Breast epithelium (tissue), 3 donors: ENCODE measurements around the gene UMODL1.

Source experiments
- CTCF ChIP-seq, 3 donors: fragments of 450-650 bp; IDR thresholded peaks; one replicate each; pipeline ENCODE4 v1.5.1; 2016 to 2017; ENCODE audit warnings: antibody characterized with exemption in 3 of 3, mild to moderate bottlenecking in 3 of 3, moderate library complexity in 3 of 3
- POLR2A ChIP-seq: fragments of 450-650 bp; IDR thresholded peaks from one replicate; pipeline ENCODE4 v1.6.1; 2016; ENCODE audit warnings: antibody characterized with exemption, mild to moderate bottlenecking, moderate library complexity

- no peak for TF ChIP-seq POLR2A
- no peak for TF ChIP-seq CTCF (IDR thresholded peaks at IDR 0.05)
Measured at GRCh38 chr21:42162831-42163510, 91.9 kb downstream of the UMODL1 start.
